Measurements from ENCODE around the gene JOSD2.

Gene JOSD2

DNA sequence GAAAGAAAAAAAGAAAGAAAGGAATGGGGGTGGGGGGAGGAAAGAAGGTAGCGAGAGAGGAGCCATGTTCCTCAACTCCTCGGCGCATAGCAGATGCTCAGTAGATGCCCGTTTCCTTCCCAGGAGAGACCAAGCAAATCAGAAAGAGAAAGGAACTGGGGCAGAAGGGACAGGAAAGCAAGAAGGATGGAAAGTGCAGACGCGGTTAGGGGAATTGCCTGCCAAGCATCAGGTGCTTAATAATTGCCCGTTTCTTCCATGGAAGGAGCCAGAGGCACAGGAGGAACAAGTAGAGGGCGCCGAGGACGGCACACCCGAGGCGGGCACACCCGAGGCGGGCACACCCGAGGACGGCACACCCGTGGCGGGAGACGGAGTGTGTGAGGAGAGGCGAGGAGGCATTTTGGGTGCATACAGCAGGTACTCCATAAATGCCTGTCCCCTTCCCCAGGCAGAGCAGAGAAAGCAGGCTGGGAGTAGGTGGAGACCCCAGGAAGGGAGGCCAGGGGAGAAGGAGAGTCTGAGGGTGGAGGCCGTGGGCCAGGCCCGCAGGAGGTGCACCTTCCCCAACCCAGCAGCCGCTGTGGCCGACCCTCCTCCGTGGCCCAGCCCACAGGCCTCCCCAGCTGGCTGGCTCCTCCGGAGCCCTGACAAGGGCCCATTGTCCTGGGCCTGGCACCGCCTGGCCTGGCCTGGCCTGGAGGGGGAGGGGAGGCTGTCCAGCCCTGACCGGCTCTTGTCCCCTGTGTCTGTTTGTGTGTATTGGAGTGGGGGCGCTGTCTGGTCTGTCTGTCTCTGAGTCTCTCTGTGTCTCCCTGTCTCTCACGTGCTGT lies 14.6 kb downstream of the JOSD2 start:
- peak; percentile 42 for FAIRE-seq
- peak; percentile 72 for DNase-seq (ENCODE audit: low spot score)

GRCh38 chr19:50495020-50495531 lies 15.9 kb downstream of the JOSD2 start:
- FAIRE-seq (no peak), DNase-seq (ENCODE audit: low spot score) (no peak)

DNA sequence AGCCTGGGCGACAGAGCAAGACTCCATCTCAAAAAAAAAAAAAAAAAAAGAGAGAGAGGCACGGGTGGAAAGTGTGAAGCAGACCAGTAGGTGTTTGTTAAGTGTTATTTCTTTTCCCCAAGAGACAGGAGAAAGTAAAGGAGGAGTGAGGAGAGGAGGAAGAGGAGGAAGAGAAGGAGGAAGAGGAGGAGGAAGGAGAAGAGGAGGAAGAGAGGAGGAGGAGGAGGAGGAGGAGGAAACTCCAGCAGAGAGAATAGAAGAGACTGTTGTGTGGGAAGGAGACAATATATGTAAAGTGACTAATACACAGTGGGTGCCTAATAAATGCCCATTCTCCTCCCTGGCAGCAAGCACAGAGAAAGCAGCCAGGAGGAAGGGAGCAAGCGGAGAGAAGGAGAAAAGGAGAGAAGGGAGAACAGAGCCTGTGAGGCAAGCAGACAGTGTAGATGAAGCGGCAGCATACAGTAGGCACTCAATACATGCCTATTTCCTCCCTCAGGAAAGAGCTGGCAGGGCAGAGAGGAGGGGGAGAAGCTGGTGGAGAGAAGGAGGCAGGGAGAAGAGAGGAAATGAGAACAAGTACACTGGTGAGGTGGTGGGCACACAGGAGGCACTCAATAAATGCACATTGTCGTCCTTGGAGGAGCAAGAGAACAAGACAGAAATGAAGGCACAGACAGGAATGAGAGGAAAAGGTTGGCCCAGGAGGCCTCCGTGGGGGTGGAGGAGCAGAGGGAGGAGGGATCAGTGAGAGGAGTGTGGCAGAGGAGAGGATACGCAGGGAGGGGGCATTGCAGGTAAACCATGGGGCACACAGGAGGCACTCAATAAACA lies 16.6 kb downstream of the JOSD2 start:
- FAIRE-seq (no peak), DNase-seq (ENCODE audit: low spot score) (no peak)

DNA sequence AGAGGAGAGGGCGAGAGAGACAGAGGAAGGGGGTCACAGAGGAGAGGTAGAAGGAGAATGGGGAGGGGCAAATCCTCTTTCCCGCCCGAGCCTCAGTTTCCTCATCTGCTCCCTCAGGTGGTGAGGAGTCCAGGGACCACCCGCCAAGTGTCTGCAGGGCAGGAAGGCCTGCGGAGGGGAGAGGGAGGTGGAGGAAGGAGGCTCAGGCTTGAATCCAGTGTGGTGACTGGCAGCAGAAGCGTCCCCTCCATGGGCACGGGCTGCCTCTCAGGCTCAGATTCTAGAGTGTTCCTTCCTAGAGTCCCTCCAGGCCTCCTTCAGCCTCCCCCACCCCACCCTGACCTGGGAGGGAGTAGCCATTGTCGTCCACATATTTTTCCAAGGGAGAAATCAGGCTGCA lies 17.8 kb downstream of the JOSD2 start:
- no peak for DNase-seq (ENCODE audit: low spot score)
- FAIRE-seq: no peak

GRCh38 chr19:50492303-50493052 lies 18.5 kb downstream of the JOSD2 start:
- FAIRE-seq: no peak
- no peak for DNase-seq (ENCODE audit: low spot score)

- FAIRE-seq: no peak
- DNase-seq (ENCODE audit: low spot score): no peak
Observed at GRCh38 chr19:50490991-50491472, 20.0 kb downstream of the JOSD2 start.

- FAIRE-seq (no peak), DNase-seq (ENCODE audit: low spot score) (no peak)
Observed at GRCh38 chr19:50490411-50490811, 20.6 kb downstream of the JOSD2 start.

GRCh38 chr19:50489461-50490011 lies 21.5 kb downstream of the JOSD2 start:
- FAIRE-seq: no peak
- no peak for DNase-seq (ENCODE audit: low spot score)

- FAIRE-seq: no peak
- DNase-seq (ENCODE audit: low spot score): no peak
Observed at GRCh38 chr19:50488389-50489194, 22.4 kb downstream of the JOSD2 start.

- FAIRE-seq (no peak), DNase-seq (ENCODE audit: low spot score) (peak; percentile 31)
Observed at GRCh38 chr19:50486823-50487515, 24.0 kb downstream of the JOSD2 start.

- DNase-seq (ENCODE audit: low spot score): no peak
- FAIRE-seq: no peak
Observed at GRCh38 chr19:50485284-50485955, 25.6 kb downstream of the JOSD2 start.

DNA sequence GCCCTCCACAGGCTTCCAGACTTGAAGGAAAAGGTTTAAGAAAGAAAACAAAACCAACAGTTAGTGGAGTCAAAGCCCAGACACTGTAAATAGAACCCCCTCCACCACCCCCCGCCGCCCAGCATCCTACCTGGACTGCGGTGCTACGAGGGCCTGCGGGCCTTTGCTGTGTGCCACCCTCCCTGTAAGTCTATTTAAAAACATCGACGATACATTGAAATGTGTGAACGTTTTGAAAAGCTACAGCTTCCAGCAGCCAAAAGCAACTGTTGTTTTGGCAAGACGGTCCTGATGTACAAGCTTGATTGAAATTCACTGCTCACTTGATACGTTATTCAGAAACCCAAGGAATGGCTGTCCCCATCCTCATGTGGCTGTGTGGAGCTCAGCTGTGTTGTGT lies 28.1 kb downstream of the JOSD2 start:
- no peak for DNase-seq (ENCODE audit: low spot score)
- no peak for FAIRE-seq

- FAIRE-seq: no peak
- no peak for DNase-seq (ENCODE audit: low spot score)
Observed at GRCh38 chr19:50482271-50482855, 28.6 kb downstream of the JOSD2 start.

DNA sequence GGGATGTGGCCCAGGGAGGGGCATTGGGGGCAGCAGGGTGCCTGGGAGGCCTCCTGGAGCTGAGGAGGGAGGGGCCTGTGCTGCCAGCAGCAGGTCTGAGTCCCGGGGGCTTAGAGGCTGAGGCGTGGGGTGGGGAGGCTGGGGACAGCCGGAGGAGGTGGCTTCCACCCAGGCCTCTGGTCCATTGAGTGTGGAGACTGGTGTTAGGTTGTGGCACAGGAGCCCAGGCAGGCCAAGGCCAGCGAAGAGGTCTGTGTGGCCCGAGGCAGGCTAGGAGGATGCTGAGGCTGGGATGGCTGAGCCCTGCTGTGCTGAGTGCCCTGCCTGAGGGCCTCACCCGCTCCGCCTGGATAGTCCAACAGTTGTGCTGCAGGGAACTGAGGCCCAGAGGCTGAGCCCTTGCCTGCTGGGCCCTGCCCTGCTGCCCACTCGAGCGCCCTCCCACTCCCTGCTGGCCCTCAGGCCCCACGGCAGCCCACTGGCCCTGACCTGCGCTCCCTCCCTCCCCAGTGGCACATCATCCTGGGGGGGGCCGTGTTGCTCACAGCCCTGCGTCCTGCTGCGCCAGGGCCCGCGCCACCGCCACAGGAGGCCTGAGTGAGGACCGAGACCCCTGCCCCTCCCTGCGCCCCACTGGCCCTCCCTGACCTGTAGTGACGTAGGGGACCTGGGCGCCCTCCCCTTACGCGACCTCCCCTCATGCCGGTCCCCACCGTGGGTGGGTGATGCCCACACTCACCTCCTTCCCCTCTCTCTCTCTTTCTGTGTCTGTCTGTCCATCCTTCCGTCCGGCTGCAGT lies 29.4 kb downstream of the JOSD2 start:
- FAIRE-seq (no peak), DNase-seq (ENCODE audit: low spot score) (no peak)

GRCh38 chr19:50480281-50481111 lies 30.5 kb downstream of the JOSD2 start:
- FAIRE-seq: no peak
- DNase-seq (ENCODE audit: low spot score): no peak

GRCh38 chr19:50479761-50480251 lies 31.2 kb downstream of the JOSD2 start:
- DNase-seq (ENCODE audit: low spot score) (no peak), FAIRE-seq (no peak)
